Stimulated activated CD8-positive, alpha-beta memory T cell treated with anti-CD3 and anti-CD28 coated beads, Interleukin-7, amount 100 ng/mL, for 4 hours (primary cell): ENCODE measurements around the gene TNFSF11.
"Not testable (repeated sequence)": the region's sequence is repeated elsewhere in the genome, so short reads cannot be mapped to it uniquely, and the experiment has no call there.

Experiments
- DNase-seq, 2 donors: peaks; one replicate each; pipeline ENCODE4 v3.0.0-alpha.2; 2020; ENCODE audit warnings: low read depth in 2 of 2

The TNFSF11 gene

DNA sequence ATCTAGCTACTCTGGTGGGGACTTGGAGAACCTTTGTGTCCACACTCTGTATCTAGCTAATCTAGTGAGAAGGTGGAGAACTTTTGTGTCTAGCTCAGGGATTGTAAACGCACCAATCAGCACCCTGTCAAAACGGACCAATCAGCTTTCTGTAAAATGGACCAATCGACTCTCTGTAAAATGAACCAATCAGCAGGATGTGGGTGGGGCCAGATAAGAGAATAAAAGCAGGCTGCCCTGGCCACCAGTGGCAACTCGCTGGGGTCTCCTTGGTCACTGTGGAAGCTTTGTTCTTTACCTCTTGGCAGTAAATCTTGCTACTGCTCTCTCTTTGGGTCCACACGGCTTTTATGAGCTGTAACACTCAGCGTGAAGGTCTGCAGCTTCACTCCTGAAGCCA is 13.6 kb upstream of the TNFSF11 start:
- DNase-seq, result not testable (repeated sequence)

DNA sequence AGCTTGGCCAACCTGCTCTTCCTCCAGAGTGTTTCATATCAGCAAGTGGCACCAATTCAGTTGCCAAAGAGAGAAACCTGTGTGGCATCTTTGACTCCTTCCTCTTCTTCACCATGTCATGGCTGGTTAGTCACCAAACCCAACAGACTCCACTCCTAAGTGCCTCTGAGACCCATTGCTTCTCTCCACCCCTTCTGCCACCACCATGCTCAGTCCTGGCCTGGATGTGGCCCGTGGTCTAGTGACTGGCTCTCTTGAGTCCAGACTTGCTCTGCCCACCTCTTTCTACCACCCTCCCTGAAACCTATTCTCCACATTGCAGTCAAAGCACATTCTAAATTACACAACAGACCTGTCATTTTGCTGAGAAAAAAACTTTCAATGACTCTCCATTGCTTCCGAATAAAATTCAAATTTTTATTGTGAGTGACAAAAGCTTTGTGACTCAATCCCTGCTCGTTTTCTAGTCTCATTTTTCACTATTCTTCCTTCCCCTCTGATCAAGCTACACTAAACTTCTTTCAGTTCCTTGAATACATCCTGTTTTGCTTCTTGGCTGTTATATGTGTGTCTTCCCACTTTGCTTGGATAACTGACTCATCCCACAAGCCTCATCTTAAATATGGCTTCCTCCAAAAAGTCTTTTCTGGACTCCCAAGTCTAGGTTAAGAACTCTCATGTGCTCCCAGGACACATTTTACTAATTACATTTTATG is 12.0 kb upstream of the TNFSF11 start:
- DNase-seq, result no peak

DNA sequence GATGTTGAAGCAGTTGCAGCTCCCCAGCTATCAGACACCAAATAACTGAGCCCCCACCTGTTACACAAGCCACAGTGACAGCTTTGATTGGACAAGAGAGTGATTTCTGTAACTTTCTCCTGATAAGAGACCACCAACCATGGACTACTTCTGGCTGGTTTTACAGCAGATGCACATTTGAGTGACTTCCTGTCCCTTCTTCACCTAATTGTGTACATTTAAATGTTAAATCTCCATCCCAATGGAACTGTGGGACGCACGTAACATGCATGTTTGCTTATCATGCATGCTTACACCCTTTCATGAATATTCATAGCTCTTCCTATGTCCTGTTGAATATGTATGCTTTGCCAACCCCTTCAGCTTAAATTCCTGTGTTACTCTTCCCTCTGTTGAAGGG is 6.0 kb upstream of the TNFSF11 start:
- DNase-seq, result no peak

DNA sequence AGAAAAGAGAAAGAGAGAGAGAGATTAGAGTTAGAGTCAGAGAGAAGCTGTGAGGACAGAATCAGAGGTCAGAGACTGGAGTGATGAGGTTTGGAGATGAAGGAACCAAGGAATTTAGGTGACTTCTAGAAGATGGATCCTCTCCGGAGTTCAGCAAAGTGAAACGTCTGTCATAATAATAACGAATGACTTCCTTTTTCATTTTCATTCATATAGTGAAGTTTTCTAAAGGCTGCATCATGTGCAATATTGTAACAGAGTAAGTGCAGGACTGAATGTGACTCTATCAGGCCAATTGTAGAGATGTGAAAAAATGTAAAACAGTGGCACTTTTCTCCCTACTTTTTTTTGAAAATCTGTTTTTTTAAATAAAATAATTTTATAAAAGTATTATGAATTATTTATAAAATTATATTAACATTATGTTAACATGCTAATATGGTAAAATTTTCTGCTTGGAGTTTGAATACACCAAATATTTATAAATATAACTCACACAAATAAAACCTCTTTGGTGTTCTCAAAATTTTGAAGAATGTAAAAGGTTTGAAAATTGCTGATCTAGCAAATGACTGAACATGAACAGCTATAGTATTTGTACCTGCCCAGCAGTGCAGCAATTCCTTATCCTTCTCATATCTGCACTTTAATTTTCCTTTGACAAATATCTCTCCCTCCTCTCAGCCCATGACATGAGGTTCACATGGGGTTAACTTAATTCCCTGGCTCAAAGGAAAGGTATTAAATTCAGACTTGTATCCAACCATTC is 4.2 kb upstream of the TNFSF11 start:
- no peak for DNase-seq

DNA sequence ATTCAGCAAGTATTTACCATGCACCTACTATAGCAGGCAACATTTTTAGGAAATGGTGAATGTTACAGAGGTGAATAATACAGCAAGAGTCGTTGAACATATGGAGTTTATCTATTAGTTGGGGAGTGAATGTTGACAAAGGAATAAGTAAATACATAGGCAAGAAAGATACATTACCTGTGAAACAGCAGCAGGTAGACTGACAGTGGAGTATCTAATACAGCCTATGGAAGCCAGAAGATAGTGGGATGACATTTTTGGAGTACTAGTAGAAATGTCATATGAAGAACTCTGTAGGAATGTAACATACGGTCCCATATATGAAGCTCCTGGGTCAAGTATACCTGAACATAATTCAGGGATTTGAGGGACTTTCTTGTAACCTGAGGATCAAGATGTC is 2.1 kb upstream of the TNFSF11 start:
- DNase-seq, result no peak

DNA sequence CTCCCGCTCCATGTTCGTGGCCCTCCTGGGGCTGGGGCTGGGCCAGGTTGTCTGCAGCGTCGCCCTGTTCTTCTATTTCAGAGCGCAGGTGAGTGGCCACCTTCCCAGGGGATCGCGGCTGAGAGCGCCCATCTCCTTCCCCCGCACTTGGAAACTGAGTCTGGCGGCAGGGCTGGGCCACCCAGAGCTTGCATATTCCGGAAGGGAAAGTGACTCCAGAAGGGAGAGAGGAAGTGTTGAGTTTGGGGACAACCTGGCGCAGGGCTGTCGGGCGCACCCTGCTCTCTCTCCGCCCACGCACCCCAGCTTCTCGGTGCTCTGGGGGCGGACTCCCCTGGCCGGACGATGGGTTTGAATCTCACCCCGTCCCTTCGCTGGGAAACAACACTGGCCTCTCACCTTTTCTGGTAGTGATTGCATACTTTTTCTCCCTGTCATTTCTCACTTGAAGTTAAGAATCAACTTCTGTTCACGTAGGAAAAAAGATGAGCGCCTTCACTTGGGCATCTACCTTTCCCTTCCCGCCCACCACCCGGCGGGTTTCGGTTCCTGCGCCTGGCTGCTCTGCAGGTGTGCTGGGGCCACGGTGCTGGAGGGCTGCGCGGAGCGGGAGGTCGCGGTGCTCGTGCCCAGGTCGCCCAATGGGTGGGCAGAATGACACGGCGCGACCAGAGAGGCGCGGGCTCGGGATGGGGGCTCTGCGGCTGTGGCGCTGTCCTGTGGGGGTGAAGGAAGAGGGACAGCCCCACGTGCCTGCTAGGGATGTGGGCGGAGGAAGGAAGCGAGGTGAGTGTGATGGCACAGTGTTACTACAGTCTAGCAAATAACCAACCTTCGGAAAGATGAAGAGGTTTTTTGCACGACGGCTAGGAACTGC is 721 bp downstream of the TNFSF11 start:
- DNase-seq, result peak; percentile 63 to 66

DNA sequence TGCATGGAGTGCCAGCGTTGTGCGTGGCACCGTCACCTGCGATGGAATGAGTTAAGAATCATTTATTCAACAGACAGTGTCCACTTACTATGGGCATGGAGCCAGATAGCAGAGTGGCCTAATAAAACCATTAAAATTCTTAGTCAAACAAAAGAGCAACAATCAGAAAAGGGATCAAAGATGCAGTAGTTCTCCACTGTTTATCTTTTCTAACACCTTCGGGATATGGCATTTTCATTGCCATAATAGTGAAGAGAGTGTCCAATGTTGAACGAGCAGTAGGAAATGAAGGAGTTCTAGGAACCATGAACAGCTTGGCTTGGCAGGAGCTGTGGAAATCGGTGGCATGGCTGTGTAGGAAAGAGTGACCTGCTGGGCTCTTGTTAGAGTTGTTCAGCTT is 2.0 kb downstream of the TNFSF11 start:
- DNase-seq, result no peak

- DNase-seq, result no peak
Observed at GRCh38 chr13:42577538-42577937, 3.6 kb downstream of the TNFSF11 start.

- no peak for DNase-seq
Observed at GRCh38 chr13:42580644-42581043, 6.7 kb downstream of the TNFSF11 start.

- DNase-seq, result no peak
Observed at GRCh38 chr13:42581427-42581826, 7.5 kb downstream of the TNFSF11 start.

- no peak for DNase-seq
Observed at GRCh38 chr13:42591602-42592001, 17.6 kb downstream of the TNFSF11 start.

GRCh38 chr13:42592915-42593900 is 19.3 kb downstream of the TNFSF11 start:
- no peak for DNase-seq

DNA sequence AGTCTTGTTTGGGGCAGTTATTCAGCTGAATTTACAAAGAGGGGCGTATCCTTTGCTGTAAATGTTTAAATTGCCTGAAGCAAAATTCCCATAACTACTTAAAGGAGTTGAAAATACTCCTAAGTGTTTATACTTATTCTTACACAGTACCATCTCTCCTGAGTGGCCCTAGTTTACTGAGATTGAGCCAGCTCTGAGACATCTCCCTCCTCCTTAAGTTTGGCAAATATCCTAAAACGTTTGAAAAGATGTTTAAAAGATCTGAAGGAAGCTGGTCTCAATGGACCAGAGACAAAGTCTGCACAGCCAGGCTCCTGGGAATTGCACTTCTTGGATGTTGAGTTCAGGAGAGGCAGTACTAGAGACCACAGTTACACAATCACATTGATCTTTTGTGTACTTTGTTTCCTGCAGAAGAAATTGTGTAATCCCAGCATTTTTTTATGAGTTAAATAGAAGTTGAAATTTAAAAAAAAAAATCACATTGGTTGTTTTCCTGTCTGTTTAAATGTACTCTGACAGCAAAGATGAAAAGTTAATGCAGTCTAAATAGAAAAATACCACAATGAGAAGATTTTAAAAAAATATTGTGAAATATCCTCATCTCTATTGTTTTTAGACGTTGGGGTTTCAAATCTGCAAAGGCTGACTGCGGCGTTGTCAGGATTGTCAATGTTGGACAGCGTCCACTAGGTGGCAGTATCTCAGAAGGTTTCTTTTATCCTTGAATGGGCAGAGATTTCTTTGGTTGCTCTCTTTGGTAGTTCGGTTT is 20.7 kb downstream of the TNFSF11 start:
- peak; percentile 21 to 29 for DNase-seq

DNA sequence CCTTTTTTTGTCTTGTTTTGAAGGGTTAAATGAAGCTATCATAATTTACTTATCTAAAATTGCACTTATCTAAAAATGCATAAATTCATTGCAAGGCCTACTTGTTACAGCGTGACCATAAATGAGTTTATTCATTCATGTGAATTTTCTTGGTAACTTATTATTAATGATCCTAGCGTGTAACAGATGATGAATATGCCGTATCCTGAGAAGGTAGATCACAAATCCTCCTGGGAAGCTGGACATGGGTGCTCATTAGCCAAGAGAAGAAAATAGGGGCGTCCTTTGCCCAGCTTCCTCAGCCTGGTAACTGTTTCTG is 21.3 kb downstream of the TNFSF11 start:
- DNase-seq, result no peak

- no peak for DNase-seq
Observed at GRCh38 chr13:42597505-42597904, 23.6 kb downstream of the TNFSF11 start.

- no peak for DNase-seq
Observed at GRCh38 chr13:42600943-42601342, 27.0 kb downstream of the TNFSF11 start.

DNA sequence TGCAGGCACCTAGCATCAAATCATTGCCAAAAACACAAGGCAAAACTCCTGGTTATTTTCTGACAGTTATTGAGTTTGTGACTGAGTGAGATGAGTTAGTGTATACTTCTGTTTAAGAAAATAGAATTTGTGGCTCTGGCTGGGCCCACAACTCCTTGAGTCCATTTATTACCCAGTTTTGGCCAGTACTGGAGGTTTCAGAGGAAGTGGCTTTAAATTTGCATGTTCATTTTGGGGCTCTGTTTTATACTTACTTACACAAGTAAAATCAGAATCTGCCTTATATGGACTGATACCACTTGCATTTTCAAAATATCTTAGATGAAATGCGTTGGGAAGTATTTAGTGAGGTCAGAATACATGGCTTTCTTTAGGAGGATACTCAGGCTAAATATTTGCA is 29.0 kb downstream of the TNFSF11 start:
- no peak for DNase-seq

GRCh38 chr13:42603571-42603970 is 29.6 kb downstream of the TNFSF11 start:
- DNase-seq, result no peak

DNA sequence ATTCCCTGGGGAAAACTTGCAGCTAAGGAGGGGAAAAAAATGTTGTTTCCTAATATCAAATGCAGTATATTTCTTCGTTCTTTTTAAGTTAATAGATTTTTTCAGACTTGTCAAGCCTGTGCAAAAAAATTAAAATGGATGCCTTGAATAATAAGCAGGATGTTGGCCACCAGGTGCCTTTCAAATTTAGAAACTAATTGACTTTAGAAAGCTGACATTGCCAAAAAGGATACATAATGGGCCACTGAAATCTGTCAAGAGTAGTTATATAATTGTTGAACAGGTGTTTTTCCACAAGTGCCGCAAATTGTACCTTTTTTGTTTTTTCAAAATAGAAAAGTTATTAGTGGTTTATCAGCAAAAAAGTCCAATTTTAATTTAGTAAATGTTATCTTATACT is 33.6 kb downstream of the TNFSF11 start:
- no peak for DNase-seq

DNA sequence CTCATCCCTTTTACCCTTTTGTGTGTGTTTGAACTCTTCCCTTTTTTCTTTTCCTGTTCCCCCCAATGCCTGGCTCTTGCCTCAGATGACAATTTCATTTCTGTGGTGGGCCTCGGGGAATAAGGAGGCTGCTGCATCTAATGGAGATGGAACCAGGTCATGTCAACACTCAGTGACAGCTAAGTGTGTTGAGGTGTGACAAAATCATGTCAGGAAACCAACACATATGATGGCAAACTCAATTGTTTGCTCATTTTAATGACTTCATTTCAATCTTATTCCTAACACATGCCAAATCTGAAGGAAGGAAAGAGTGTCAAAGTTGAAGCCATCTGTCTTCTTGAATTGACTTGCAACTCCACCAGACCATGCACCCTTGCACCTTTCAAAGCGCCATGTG is 36.7 kb downstream of the TNFSF11 start:
- no peak for DNase-seq
